NCI-H345 (cell line): ENCODE measurements around the gene PRDM16.

ENCODE experiments used
- DNase-seq: peaks from one replicate; lab custom pipeline; 2025; lab: John Stamatoyannopoulos, UW

PRDM16 gene

GRCh38 chr1:3032371-3033039 lies 36.5 kb upstream of the PRDM16 start:
- DNase-seq, result no peak

- no peak for DNase-seq
Measured at GRCh38 chr1:3033040-3033789, 35.8 kb upstream of the PRDM16 start.

GRCh38 chr1:3033790-3034090 lies 35.3 kb upstream of the PRDM16 start:
- no peak for DNase-seq

GRCh38 chr1:3034162-3034561 lies 34.8 kb upstream of the PRDM16 start:
- DNase-seq, result no peak

- no peak for DNase-seq
Measured at GRCh38 chr1:3034728-3035562, 34.1 kb upstream of the PRDM16 start.

DNA sequence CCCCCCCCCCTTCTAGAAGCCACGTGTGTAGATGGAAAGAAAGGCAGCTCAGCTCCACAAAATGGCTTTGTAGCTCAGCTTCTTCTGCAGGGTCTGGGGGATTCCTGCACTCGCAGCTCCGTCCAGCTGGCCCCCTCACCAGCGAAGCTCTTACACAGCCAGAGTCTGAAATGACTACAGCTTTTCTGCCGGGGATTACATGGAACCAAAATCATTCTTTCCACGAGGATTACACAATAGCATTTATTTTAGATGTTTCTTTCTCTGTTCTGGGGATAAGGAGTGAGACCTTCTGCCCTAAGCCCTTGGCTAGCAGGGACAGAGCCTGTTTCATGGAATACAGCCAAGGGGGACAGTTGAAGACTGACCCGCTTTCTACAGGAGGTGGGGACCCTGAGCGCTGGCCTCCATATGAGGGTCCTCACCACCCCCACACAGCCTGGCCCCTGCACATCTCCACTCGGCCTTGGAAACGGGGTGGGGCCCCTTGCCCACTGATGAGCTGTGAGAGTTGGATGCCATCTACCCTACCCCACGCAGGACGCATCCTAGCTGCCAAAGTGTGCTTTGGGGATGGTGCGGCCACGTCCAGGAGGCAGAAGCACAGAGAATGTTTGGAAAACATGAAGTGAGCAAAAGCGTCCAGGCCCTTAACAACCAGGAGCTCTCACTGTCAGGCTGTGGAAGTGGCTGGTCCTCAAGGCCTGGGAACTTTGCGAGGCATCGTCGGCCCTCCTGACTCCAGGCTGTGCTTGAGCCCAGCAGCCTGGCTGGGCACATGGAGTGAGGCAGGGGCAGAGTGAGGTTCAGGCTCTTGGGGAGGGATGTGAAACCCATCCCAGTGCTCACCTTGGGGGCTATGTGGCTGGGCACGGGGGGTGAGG lies 33.2 kb upstream of the PRDM16 start:
- DNase-seq, result no peak

GRCh38 chr1:3036447-3037280 lies 32.3 kb upstream of the PRDM16 start:
- no peak for DNase-seq

DNA sequence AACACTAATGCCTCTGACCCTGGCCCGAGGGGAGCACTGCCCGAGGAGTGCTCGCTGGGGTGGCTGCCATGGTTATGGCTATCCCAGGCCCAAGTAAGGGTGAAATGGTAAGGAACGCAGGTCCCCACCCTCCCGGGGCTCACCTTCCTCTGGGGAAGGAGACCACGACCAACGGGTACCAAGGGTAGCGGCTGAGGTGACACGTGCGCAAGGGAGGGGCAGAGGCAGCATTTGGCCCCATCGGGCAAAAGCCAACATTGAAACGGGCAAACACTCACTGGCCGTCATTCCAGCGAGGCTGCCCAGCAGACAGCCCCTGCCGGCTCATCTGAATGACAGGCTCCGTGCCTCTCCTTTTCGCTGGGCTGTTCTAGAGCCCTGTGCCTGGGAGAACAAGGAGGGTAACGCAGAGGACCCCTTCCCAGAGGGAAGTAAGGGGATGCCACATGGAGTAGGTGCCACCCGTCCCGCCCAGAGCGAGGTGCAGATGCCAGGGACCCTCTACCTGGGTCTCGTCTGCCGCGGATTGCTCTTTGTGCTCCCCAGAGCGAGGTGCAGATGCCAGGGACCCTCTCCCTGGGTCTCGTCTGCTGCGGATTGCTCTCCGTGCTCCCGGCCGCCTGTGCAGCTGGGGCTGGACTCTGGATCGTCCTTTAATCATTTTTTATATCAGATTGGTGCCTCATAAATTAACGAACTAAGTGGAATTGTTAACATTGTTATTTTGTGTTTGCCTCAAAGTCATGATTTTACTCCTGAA lies 31.5 kb upstream of the PRDM16 start:
- no peak for DNase-seq

DNA sequence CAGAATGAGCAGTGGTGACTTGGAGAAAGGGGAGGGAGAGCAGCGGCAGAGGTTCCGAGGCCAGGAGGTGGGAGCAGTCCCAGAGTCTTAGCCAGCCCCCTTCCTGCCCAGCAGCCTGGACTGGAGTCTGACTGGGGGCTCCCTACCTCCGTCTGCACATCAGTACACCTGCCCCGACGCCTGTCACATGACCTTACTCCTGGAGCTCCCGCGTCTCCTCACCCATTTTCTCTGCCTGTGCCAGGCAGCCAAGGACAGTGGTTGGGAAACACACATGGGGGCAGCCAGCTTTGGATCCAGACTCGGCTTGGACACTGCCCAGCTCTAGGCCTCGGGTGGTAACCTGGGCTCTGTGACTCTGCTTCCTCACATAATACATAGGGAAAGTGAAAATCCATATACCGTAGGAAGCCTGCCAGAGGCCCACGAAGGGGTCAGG lies 30.9 kb upstream of the PRDM16 start:
- no peak for DNase-seq

DNA sequence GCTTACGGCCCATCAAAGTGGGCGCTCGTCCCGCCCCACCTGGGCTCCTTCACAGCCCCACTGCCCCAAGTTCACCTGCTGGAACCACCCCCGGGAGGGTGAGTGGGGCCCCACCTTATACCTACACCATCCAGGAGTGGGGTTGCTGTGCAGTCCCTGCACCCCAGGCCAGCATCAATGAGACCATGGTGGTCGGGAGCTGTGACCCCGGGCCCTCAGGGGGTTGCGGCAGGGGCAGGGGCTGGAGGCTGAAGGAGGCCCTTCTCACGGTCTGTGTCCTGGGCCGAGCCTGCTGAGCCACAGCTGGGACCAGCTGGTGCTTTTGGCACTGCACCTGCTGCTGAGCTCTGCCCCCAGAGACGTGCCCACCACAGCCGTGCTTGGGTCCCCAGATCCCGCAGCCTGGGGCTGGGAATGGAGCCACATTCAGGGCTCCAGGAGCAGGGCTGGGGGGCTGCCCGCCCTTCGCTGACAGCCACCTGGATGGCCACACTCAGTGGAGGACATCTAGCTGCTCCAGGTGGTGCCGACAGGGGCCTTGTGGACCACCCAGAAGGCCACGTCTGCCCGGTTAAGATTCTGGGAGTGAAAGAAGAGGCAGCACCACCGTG lies 30.3 kb upstream of the PRDM16 start:
- no peak for DNase-seq

DNA sequence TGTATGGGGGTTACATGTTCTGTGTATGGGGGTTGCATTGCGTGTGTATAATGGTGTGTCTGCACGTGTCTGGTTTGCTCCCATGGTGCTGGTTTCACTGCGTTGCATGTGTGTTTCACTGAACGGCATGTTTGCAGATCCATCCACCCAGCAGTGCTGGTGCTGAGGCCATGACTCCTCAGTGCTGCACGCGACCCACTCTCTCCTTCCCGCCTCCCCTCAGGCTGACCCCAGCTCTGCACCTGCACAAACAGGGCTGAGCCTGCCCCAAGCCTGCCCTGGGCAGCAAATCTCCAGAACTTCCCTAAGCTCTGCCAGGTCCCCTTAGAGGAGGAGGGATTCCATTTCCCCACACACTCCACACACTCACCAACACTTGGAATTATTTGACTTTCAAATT lies 29.0 kb upstream of the PRDM16 start:
- DNase-seq, result no peak

DNA sequence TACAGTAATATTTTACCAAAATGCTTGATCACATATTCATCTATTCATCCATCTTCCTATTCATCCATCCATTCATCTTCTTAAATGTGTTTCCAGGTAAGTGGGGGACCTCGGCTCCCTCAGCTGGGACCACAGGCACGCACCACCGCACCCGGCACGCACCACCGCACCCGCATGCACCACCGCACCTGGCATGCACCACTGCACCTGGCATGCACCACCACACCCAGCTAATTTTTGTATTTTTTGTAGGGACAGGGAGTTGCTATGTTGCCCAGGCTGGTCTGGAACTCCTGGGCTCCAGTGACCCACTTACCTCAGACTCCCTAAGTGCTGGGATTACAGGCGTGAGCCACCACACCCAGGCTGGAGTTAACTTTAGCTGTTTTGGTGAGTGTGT lies 26.5 kb upstream of the PRDM16 start:
- no peak for DNase-seq

DNA sequence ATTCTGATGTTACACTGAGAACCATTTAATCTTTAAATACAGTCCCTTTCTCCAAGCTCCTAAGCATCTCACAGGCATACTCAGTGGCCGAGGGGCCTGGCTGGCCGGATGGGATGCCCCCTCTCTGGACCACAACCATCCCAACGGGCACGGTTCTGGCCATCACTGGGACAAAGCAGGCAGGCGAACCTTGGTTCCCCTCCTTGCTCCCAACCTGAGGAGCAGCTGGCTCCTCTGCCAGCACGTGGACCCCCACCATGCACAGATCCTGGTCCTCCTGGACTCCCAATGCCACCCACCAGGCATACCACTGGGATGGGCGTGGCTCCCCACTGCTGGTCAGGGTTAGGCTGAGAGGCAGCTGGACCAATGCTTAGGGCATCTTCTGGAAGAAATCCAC lies 19.8 kb upstream of the PRDM16 start:
- DNase-seq, result no peak

DNA sequence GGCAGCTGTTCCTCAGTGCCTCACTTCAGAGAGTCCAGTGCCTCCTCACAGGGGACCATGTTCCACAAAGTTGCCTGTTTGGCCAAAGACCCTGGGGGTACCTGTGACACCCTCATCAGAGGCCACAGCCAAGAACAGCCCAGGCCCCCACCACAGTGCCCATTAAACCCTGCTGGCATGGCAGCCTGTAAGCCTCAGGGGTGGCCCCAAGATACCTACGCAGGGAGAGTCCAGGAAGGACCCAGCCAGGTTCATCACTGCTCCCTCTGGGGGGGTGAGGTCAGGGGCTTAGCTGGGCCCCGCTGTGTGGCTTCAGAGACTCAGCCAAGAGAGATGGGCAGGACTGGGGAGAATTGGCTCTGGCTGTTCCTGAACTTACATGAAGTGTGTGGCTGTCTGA lies 19.1 kb upstream of the PRDM16 start:
- no peak for DNase-seq

DNA sequence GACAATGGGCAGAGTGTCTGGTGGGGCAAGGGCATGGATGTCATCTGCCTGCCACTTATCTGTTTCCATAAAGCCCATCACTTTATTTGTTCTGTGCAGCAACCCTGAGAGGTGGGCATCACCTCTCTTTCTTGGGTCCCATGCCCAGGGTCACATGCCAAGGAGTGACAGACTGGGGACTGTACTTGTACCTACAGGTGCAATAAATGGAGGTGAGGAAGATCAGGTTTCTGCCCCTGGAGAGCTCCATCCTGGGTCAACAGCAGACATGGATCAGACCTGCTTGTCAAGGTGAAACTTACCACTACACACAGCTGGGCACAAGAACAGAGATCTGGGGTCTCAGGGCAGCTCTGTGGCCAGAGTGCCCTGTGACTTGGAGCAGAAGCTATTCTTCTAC lies 18.4 kb upstream of the PRDM16 start:
- no peak for DNase-seq

GRCh38 chr1:3051270-3052268 lies 17.4 kb upstream of the PRDM16 start:
- no peak for DNase-seq

DNA sequence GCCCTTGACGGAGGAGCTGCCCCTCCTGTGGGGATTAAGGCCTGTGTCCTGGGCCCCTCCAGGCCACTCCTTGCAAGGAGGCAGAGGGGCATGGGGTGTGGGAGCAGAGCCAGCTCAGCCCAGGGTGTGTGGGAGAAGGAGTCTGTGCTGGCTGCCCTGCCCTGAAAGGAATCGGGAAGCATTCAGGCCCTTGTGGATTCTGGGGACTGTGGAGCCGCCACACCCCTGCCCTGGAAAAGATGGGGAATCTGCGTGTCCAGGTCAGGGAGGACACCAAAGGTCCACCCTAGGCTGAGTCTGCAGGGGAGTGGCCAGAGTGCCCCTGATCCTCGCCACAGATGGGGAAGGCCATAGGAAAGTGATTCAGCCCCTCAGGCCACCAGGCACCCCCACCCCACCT lies 16.5 kb upstream of the PRDM16 start:
- DNase-seq, result no peak

- DNase-seq, result no peak
Measured at GRCh38 chr1:3053366-3053980, 15.5 kb upstream of the PRDM16 start.
